Sigmoid colon (tissue), 7 donors: Measurements from ENCODE around the gene POU6F1. TPM values are rescaled to one million over a fixed set of nuclear protein-coding genes. Genes with fewer than 3 reads are reported as not detected.
A peak's percentile ranks its signal among the peaks of the same experiment; 100 is the strongest.

Source experiments
- DNase-seq: peaks from one replicate; pipeline ENCODE4 v3.0.0-alpha.2; 2019
- H3K27ac ChIP-seq, 4 donors: fragments of 200-600 bp; sonication (generic); one replicate each; pipeline ENCODE4 v1.5.1; 2016 to 2019; ENCODE audit warnings: mild to moderate bottlenecking in 1 of 4
- H3K27me3 ChIP-seq, 3 donors: fragments of 200-600 bp; sonication (generic); one replicate each; pipeline ENCODE4 v1.5.1; 2019; ENCODE audit warnings: mild to moderate bottlenecking in 1 of 3
- H3K36me3 ChIP-seq, 4 donors: fragments of 200-600 bp; sonication (generic); one replicate each; pipeline ENCODE4 v1.5.1; 2016 to 2019
- H3K4me1 ChIP-seq, 4 donors: fragments of 200-600 bp; sonication (generic); one replicate each; pipeline ENCODE4 v1.5.1; 2017 to 2019
- H3K4me3 ChIP-seq, 4 donors: fragments of 200-600 bp; sonication (generic); one replicate each; pipeline ENCODE4 v1.5.1; 2017 to 2019; ENCODE audit warnings: mild to moderate bottlenecking in 2 of 4, moderate library complexity in 1 of 4
- H3K9me3 ChIP-seq, 4 donors: fragments of 200-600 bp in 3 of 4; sonication (generic) in 3 of 4; one replicate each; pipeline versions ENCODE4 v1.5.1 to v1.6.1; 2013 to 2019
- EP300 ChIP-seq, 4 donors: sonication (generic); formaldehyde crosslinking; IDR thresholded peaks; one replicate each; pipeline ENCODE4 v1.6.1; 2017; ENCODE audit warnings: antibody characterized with exemption in 4 of 4
- POLR2A ChIP-seq, 2 donors: fragments of 450-650 bp; IDR thresholded peaks; one replicate each; pipeline ENCODE4 v1.6.1; 2016; ENCODE audit warnings: antibody characterized with exemption in 2 of 2, mild to moderate bottlenecking in 2 of 2, moderate library complexity in 2 of 2
- POLR2AphosphoS5 ChIP-seq, 4 donors: sonication (generic); formaldehyde crosslinking; IDR thresholded peaks; one replicate each; pipeline ENCODE4 v1.6.1; 2017; ENCODE audit warnings: antibody characterized with exemption in 4 of 4
- WGBS, 2 donors: extraction: QIAGEN DNeasy Blood & Tissue Kit; methylation state at CpG; one replicate each; pipeline ENCODE4 v1.1.7; 2013; 5-methylcytosine and 5-hydroxymethylcytosine counted together
- intact Hi-C: fragments of 100-400 bp; cut with DNase I; formaldehyde crosslinking; loops from one replicate; pipeline ENCODE4 v1.15.1; 2023
- polyA plus RNA-seq, 3 donors: library from polyadenylated mRNA; stranded (reverse); fragments of 200-250 nt; gene quantifications; one replicate each; pipeline ENCODE4 v1.2.3, GENCODE V29; 2013
- total RNA-seq, 4 donors: library from RNA; depleted of rRNA; stranded (reverse); fragments of >200 nt; gene quantifications; one replicate each; pipeline ENCODE4 v1.1.0, GENCODE V29; 2016
- TF ChIP-seq, protein P1 (sequence below), 4 experiments: fragments of 450-650 bp in 3 of 4; fragments of 200-600 bp in 1 of 4; IDR thresholded peaks; one replicate each; pipeline ENCODE4 v1.5.1; 2016 to 2019; ENCODE audit warnings: antibody characterized with exemption in 4 of 4, mild to moderate bottlenecking in 3 of 4, moderate library complexity in 2 of 4
- donor health status: healthy with polysubstance abuse.
- donor health status: Bipolar disorder and iron deficiency.
- donor health status: healthy.

POU6F1 gene
- total and polyA plus RNA-seq, 7 donors = 1.2 to 15.8 (median 5.8) TPM

DNA sequence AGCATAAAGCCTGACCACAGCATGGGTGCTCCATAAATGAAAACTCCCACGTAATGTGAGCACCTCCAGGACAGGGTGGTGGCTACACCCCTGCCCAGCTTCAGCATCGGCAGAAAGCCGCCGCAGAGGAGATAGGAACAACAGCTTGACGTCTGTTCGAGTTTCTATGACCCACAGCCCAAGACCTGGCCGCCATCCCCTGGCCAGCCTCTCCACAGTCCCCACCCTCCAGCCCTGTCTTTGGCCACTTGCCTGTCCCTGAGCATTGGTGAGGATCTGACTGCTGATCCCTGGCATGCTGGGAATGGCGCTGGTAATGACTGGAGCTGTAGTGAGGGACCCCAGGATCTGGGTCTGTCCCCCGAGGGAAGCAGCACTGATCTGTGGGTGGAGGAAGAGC is 21.3 kb downstream of the POU6F1 start:
- TF ChIP-seq POLR2AphosphoS5 (IDR thresholded peaks at IDR 0.05) (no peak), POLR2A (IDR thresholded peaks at IDR 0.05) (no peak), EP300 (IDR thresholded peaks at IDR 0.05) (no peak)
- TF ChIP-seq, protein P1, sequence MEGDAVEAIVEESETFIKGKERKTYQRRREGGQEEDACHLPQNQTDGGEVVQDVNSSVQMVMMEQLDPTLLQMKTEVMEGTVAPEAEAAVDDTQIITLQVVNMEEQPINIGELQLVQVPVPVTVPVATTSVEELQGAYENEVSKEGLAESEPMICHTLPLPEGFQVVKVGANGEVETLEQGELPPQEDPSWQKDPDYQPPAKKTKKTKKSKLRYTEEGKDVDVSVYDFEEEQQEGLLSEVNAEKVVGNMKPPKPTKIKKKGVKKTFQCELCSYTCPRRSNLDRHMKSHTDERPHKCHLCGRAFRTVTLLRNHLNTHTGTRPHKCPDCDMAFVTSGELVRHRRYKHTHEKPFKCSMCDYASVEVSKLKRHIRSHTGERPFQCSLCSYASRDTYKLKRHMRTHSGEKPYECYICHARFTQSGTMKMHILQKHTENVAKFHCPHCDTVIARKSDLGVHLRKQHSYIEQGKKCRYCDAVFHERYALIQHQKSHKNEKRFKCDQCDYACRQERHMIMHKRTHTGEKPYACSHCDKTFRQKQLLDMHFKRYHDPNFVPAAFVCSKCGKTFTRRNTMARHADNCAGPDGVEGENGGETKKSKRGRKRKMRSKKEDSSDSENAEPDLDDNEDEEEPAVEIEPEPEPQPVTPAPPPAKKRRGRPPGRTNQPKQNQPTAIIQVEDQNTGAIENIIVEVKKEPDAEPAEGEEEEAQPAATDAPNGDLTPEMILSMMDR (IDR thresholded peaks at IDR 0.05) = no peak
- intact Hi-C loops = no loop called here
- Histone ChIP-seq H3K27ac (no peak overlapping the region), H3K4me1 (no peaks in the 10 kb centered on the region), H3K4me3 (no peak overlapping the region), H3K36me3 (peaks cover 5 to 39% (median 6%) of the 10 kb centered on the region in 4 donors), H3K27me3 (no peaks in the 10 kb centered on the region), H3K9me3 (no peaks in the 10 kb centered on the region)
- peak; percentile 41 for DNase-seq
- WGBS, 2 donors = 94% methylated on average over 9 of the region's 9 CpGs

- no peak for TF ChIP-seq POLR2A (IDR thresholded peaks at IDR 0.05)
- TF ChIP-seq EP300 (IDR thresholded peaks at IDR 0.05) = no peak
- TF ChIP-seq POLR2AphosphoS5 (IDR thresholded peaks at IDR 0.05) = no peak
- TF ChIP-seq, protein P1 (IDR thresholded peaks at IDR 0.05) = no peak
These were observed 22.0 kb downstream of the POU6F1 start for GRCh38 chr12:51195841-51196240.

DNA sequence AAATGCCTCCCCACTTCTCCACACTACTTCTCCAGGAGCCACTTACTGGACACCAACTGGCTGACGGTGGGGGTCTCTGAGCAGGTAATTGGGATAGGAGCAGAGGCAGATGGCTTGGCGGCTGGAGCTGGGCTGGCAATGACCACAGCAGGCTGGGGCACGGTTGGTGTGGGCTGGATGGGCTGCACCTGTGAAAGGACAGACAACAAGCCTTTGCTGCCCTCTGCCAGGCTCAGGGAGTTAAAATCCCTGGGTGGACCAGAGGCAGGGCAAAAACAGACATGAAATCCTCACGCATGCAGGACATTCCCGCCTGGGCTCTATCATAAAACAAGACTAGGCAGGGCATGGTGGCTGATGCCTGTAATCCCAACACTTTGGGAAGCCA is 25.6 kb downstream of the POU6F1 start:
- no peak for DNase-seq
- 91 to 92% methylated on average over 5 of the region's 5 CpGs for WGBS, 2 donors
- Histone ChIP-seq H3K4me3 (no peak overlapping the region), H3K27me3 (no peaks in the 10 kb centered on the region), H3K27ac (no peak overlapping the region), H3K36me3 (peaks cover 2 to 57% (median 14%) of the 10 kb centered on the region in 4 donors), H3K4me1 (no peaks in the 10 kb centered on the region), H3K9me3 (no peaks in the 10 kb centered on the region)
- intact Hi-C loops = no loop called here
- TF ChIP-seq EP300 (IDR thresholded peaks at IDR 0.05) (no peak), POLR2A (IDR thresholded peaks at IDR 0.05) (no peak), POLR2AphosphoS5 (IDR thresholded peaks at IDR 0.05) (no peak)
- TF ChIP-seq, protein P1 (IDR thresholded peaks at IDR 0.05) = no peak

More at GRCh38 chr12:51195841-51196240, 22.0 kb downstream of the POU6F1 start:
- no peak overlapping the region for H3K4me3 ChIP-seq
- H3K4me1 ChIP-seq = no peaks in the 10 kb centered on the region
- H3K27me3 ChIP-seq = no peaks in the 10 kb centered on the region
- 94 to 95% methylated on average over 7 of the region's 7 CpGs for WGBS, 2 donors
- peaks cover 5 to 46% (median 7%) of the 10 kb centered on the region in 4 donors for H3K36me3 ChIP-seq
- intact Hi-C loops = no loop called here
- no peaks in the 10 kb centered on the region for H3K9me3 ChIP-seq
- no peak overlapping the region for H3K27ac ChIP-seq
- peak; percentile 48 for DNase-seq

DNA sequence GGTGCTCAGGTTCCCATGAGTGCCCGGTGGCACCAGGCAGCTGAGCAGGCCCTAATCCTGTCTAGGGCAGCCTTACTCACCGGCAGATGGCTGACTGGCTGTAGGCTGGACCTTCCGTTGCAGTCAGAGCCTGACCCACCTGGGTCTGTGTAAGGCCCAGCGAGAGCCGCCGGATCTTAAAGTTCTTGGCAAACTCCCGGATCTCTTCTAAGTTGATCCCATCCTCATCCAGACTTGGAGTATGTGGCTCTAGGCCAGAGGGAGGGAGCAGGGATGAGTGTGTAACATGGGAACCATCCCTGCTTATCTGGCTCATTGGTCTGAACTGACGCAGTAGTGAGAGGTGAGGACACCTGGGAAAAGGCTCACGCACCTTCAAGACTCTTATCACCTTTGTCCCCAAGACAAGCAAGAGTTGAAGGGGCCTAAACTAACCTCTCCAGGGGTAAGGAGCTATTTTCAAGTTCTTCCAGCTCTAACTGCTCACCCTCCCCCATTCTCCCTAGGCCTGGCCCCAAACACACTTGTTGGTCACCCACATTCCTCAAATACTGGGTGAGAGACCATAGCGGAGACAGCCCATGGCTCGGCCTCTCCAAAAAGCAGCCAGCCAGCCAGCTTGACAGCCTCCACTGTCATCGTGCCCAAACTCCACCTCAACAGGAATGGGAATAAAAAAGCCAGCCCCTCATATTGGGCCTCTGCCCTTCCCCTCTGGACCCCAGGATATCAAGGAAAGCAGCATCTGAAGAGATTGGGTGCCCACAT is 26.2 kb downstream of the POU6F1 start:
- no peak overlapping the region for H3K4me3 ChIP-seq
- TF ChIP-seq EP300 (IDR thresholded peaks at IDR 0.05) (no peak), POLR2A (IDR thresholded peaks at IDR 0.05) (no peak), POLR2AphosphoS5 (IDR thresholded peaks at IDR 0.05) (no peak)
- TF ChIP-seq, protein P1 (IDR thresholded peaks at IDR 0.05) = no peak
- peaks cover 2 to 55% (median 14%) of the 10 kb centered on the region in 4 donors for H3K36me3 ChIP-seq
- no peak for DNase-seq
- no peak overlapping the region for H3K27ac ChIP-seq
- no peaks in the 10 kb centered on the region for H3K9me3 ChIP-seq
- intact Hi-C loops = no loop called here
- H3K27me3 ChIP-seq = no peaks in the 10 kb centered on the region
- no peaks in the 10 kb centered on the region for H3K4me1 ChIP-seq
- 92 to 97% methylated on average over 12 of the region's 12 CpGs for WGBS, 2 donors
